Measurements from ENCODE around the gene NPC1. TPM values are rescaled to one million over a fixed set of nuclear protein-coding genes. Genes with fewer than 3 reads are reported as not detected.

NPC1 gene
- polyA plus RNA-seq, 3 donors, result 7.5 to 17.9 (median 17.7) TPM

GRCh38 chr18:23548275-23548674 lies 38.0 kb downstream of the NPC1 start:
- no peaks in the 10 kb centered on the region for H3K9me3 ChIP-seq (replicated peaks in 1 of 2; ENCODE audit: control insufficient read depth in 1 of 2, insufficient read depth in 1 of 2, low read length in 2 of 2)
- H3K4me1 ChIP-seq (ENCODE audit: control insufficient read depth in 1 of 2, insufficient read depth in 2 of 2, low read length in 2 of 2), result peaks cover 0 to under 1% of the 10 kb centered on the region in 2 donors
- H3K27me3 Mint-ChIP-seq (ENCODE audit: low read depth in 3 of 3), result peaks cover 0 to 3% (median 0%) of the 10 kb centered on the region in 3 donors
- H4K20me1 ChIP-seq (ENCODE audit: insufficient read depth, low read length), result peaks cover 12% of the 10 kb centered on the region
- no peak for DNase-seq
- TF ChIP-seq, protein P1, sequence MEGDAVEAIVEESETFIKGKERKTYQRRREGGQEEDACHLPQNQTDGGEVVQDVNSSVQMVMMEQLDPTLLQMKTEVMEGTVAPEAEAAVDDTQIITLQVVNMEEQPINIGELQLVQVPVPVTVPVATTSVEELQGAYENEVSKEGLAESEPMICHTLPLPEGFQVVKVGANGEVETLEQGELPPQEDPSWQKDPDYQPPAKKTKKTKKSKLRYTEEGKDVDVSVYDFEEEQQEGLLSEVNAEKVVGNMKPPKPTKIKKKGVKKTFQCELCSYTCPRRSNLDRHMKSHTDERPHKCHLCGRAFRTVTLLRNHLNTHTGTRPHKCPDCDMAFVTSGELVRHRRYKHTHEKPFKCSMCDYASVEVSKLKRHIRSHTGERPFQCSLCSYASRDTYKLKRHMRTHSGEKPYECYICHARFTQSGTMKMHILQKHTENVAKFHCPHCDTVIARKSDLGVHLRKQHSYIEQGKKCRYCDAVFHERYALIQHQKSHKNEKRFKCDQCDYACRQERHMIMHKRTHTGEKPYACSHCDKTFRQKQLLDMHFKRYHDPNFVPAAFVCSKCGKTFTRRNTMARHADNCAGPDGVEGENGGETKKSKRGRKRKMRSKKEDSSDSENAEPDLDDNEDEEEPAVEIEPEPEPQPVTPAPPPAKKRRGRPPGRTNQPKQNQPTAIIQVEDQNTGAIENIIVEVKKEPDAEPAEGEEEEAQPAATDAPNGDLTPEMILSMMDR (IDR thresholded peaks at IDR 0.05), result no peak
- H3K4me2 ChIP-seq (replicated peaks; ENCODE audit: extremely low read depth, low read length, poor library complexity, severe bottlenecking), result no peak overlapping the region
- no peak overlapping the region for H2AFZ ChIP-seq (ENCODE audit: insufficient read depth, low read depth, low read length, poor library complexity, severe bottlenecking)
- H3K9me3 Mint-ChIP-seq, result no peaks in the 10 kb centered on the region
- H3K79me2 ChIP-seq (ENCODE audit: insufficient read depth, low read length), result no peaks in the 10 kb centered on the region
- H3K4me3 ChIP-seq (replicated peaks in 1 of 3; ENCODE audit: low read depth in 2 of 3, low read length in 3 of 3), result no peak overlapping the region
- intact Hi-C loops (cut with micrococcal nuclease), result no loop called here
- H3K36me3 Mint-ChIP-seq, result peaks cover 87 to 98% of the 10 kb centered on the region in 2 donors
- 53% methylated on average over 2 of the region's 2 CpGs for WGBS (ENCODE audit: insufficient coverage)
- peaks cover 3% of the 10 kb centered on the region for H3K4me1 Mint-ChIP-seq
- no peak overlapping the region for H3K4me3 Mint-ChIP-seq
- peak overlapping the region in 1 of 7 donors; percentile 32 for H3K27ac Mint-ChIP-seq
- no peaks in the 10 kb centered on the region for H3K27me3 ChIP-seq (ENCODE audit: control insufficient read depth in 2 of 2, insufficient read depth in 2 of 2, low read length in 2 of 2)
- no peak overlapping the region for H3K9ac ChIP-seq (ENCODE audit: insufficient read depth, low read length, poor library complexity, severe bottlenecking)
- peaks cover 72 to 100% of the 10 kb centered on the region in 2 donors for H3K36me3 ChIP-seq (replicated peaks in 1 of 2; ENCODE audit: control insufficient read depth in 1 of 2, insufficient read depth in 2 of 2, low read length in 2 of 2)
- no peak overlapping the region for H3K27ac ChIP-seq (ENCODE audit: low read depth in 1 of 2, low read length in 2 of 2)

- Histone ChIP-seq H2AFZ (ENCODE audit: insufficient read depth, low read depth, low read length, poor library complexity, severe bottlenecking) (no peak overlapping the region), H3K9me3 (replicated peaks in 1 of 2; ENCODE audit: control insufficient read depth in 1 of 2, insufficient read depth in 1 of 2, low read length in 2 of 2) (no peaks in the 10 kb centered on the region), H3K4me1 (ENCODE audit: control insufficient read depth in 1 of 2, insufficient read depth in 2 of 2, low read length in 2 of 2) (peaks cover 4 to 5% of the 10 kb centered on the region in 2 donors), H3K36me3 (replicated peaks in 1 of 2; ENCODE audit: control insufficient read depth in 1 of 2, insufficient read depth in 2 of 2, low read length in 2 of 2) (peaks cover 68 to 98% of the 10 kb centered on the region in 2 donors), H3K4me2 (replicated peaks; ENCODE audit: extremely low read depth, low read length, poor library complexity, severe bottlenecking) (no peak overlapping the region), H3K79me2 (ENCODE audit: insufficient read depth, low read length) (no peaks in the 10 kb centered on the region), H3K4me3 (replicated peaks in 1 of 3; ENCODE audit: low read depth in 2 of 3, low read length in 3 of 3) (no peak overlapping the region), H3K9ac (ENCODE audit: insufficient read depth, low read length, poor library complexity, severe bottlenecking) (no peak overlapping the region), H3K27me3 (ENCODE audit: control insufficient read depth in 2 of 2, insufficient read depth in 2 of 2, low read length in 2 of 2) (no peaks in the 10 kb centered on the region), H4K20me1 (ENCODE audit: insufficient read depth, low read length) (peaks cover 11% of the 10 kb centered on the region), H3K27ac (ENCODE audit: low read depth in 1 of 2, low read length in 2 of 2) (no peak overlapping the region)
- WGBS (ENCODE audit: insufficient coverage), result no CpG with 5 or more reads among the region's 3 CpGs
- TF ChIP-seq, protein P1 (IDR thresholded peaks at IDR 0.05), result no peak
- intact Hi-C loops (cut with micrococcal nuclease), result no loop called here
- DNase-seq, result no peak
- no peak overlapping the region for H3K4me3 Mint-ChIP-seq
- H3K4me1 Mint-ChIP-seq, result peaks cover 6% of the 10 kb centered on the region
- peaks cover 85 to 98% of the 10 kb centered on the region in 2 donors for H3K36me3 Mint-ChIP-seq
- H3K27ac Mint-ChIP-seq, result no peak overlapping the region
- no peaks in the 10 kb centered on the region for H3K9me3 Mint-ChIP-seq
- peaks cover 0 to 3% (median 0%) of the 10 kb centered on the region in 3 donors for H3K27me3 Mint-ChIP-seq (ENCODE audit: low read depth in 3 of 3)
These were observed 38.5 kb downstream of the NPC1 start for GRCh38 chr18:23547846-23548245.

Data from CD14-positive monocyte (primary cell).